GM21737 (cell line): ENCODE results near the gene CIP2A.

Experiments
- ATAC-seq: cut with Tn5 transposase; IDR thresholded peaks from one replicate; pipeline ENCODE4 v1.9.1; 2021; ENCODE audit warnings: mild to moderate bottlenecking, moderate library complexity; ENCODE audit not compliant: unreplicated experiment

CIP2A gene

GRCh38 chr3:108511490-108511889, 77.7 kb downstream of the CIP2A start:
- no peak for ATAC-seq

DNA sequence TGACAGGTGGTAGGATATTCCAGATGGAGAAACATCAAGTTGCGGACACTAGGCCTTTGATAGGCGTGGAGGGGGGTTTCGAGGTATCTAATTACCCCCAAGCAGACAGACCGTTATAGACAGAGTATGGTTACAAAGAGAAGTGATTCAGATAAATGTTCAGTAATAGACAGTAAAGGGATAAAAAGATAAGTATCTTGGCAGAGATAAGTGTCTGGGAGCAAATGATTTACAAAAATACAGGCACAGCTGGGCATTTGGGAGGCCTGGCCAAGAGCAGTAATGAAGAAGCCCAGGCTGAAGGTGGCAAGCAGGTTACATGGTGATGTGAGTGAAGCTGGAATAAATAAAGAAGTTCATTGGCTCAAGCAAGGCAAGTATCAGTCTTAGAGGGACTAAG, 78.2 kb downstream of the CIP2A start:
- no peak for ATAC-seq

- ATAC-seq: no peak
Measured at GRCh38 chr3:108510496-108510895, 78.7 kb downstream of the CIP2A start, which contains the start of gene MYH15. Gene MYH15 (minus strand): TSS chr3:108510596. CDS start chr3:108510530, 66 bp downstream.

- no peak for ATAC-seq
Measured at GRCh38 chr3:108509871-108510270, 79.4 kb downstream of the CIP2A start.

DNA sequence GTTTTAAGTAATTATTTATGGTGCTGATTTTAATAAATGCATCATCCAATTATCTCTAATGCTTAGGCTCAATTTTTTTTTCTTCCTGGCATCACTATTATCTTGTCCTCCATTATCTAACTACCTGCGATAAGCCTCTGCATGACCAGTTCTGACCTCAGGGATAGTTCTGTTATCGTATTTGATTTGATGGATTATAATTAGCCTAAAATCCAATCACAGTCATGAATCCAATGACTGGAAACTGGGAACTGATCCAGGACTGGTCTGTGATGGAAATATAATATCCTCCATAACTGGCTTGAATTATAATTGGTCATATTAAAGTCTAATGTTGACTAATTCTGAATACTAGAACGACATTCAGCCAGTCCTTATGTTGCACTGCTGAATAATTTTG, 80.0 kb downstream of the CIP2A start:
- ATAC-seq: no peak

GRCh38 chr3:108507902-108508301, 81.3 kb downstream of the CIP2A start:
- no peak for ATAC-seq

DNA sequence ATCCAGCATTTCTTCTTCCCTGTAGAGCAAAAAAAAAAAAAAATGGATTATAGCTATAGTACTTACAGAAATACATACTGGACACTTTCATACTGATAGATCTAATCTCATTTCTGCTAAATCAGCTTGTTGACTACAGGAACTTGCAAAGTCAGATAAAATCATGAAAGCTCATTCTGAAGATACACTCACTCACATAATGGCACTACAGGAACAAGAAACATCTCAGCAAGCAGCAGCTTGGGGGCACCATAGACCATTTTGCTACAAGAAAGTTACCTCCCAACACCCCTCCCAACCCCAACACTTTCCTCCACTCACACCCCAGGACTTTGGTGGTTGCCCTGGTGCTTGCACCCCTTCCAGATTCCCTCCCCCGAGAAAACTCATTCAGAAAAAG, 83.4 kb downstream of the CIP2A start:
- no peak for ATAC-seq

DNA sequence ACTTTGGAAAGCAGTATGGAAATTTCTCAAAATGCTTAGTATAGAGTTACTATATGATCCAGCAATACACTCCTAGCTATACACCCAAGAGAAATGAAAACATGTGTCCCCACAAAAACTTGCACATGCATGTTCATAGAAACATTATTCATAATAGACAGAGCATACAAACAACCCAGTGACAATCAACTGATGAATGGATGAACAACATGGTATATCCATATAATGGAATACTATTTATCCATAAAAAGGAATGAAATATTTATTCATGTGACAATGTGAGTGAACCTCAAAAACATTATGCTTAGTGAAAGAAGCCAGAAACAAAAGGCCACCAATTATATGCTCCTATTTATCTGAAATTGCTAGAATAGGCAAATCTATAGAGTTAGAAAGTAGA, 85.5 kb downstream of the CIP2A start:
- no peak for ATAC-seq

DNA sequence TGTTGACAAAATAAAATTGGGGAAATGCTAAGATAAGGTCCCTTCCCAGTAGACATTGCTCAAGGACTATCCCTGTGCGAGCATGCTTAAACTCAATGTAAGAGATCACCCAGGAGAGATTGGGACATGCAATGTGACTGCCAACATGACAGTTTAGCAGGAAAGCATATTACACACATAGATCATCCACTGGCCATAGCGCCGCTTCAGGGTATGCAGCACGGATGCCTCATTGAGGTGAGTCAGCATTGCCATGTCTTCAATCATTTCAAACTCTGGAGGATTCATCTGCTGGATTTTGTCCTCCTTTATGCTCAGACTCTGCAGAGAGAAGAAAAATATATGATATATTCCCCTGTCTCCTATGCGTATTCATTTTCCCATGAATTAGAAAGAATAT, 87.7 kb downstream of the CIP2A start:
- no peak for ATAC-seq

DNA sequence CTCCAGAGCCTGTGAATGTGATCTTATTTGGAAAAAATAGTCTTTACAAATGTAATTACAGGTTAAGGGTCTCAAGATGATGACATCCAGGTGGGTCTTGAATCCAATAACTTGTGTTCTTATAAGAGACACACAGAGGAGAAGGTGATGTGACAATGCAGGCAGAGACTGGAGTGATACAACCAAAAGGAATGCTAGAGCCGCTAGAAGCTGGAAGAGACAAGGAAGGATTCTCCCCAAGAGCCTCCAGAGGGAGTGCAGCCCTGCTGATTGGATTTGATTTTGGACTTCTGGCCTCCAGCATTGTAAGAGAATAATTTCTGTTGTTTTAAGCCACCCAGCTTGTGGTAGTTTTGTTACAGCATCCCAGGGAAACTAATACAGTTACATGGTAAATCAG, 88.5 kb downstream of the CIP2A start:
- no peak for ATAC-seq
